K562 (cell line): ENCODE measurements around the gene SLC6A7. TPM values are rescaled to one million over a fixed set of nuclear protein-coding genes. Genes with fewer than 3 reads are reported as not detected.

Source experiments
- ARNT ChIP-seq, 2 experiments: fragments of 450-650 bp; IDR thresholded peaks; 2 replicates each; pipeline ENCODE4 v1.6.1; 2016; ENCODE audit warnings: mild to moderate bottlenecking in 1 of 2
- CBFA2T3 ChIP-seq: fragments of 450-650 bp; IDR thresholded peaks from 2 replicates; pipeline ENCODE4 v1.6.1; 2017
- EHMT2 ChIP-seq: fragments of 450-650 bp; IDR thresholded peaks from 2 replicates; pipeline ENCODE4 v1.6.1; 2018; ENCODE audit warnings: antibody characterized with exemption
- ELF1 ChIP-seq: fragments of 200-800 bp; sonication (Bioruptor generic); IDR thresholded peaks from 2 replicates; pipeline ENCODE4 v1.6.1; 2016; ENCODE audit warnings: missing genetic modification characterization, missing compliant biosample characterization
- KDM1A ChIP-seq, 2 experiments: fragments of 450-650 bp; IDR thresholded peaks; 2 replicates each; pipeline ENCODE4 v1.6.1; 2016; ENCODE audit warnings: mild to moderate bottlenecking in 2 of 2
- KHSRP ChIP-seq: fragments of 450-650 bp; IDR thresholded peaks from 2 replicates; pipeline ENCODE4 v1.6.1; 2017
- KLF13 ChIP-seq: fragments of 450-650 bp; IDR thresholded peaks from 2 replicates; pipeline ENCODE4 v1.6.1; 2016; ENCODE audit warnings: missing genetic modification characterization, low read depth, mild to moderate bottlenecking, missing compliant biosample characterization, moderate library complexity, borderline replicate concordance
- TAF9B ChIP-seq: fragments of 450-650 bp; IDR thresholded peaks from 2 replicates; pipeline ENCODE4 v1.6.1; 2018; ENCODE audit warnings: mild to moderate bottlenecking; ENCODE audit not compliant: partially characterized antibody
- polyA plus RNA-seq, 8 experiments: library from polyadenylated mRNA; depleted of rRNA in 4 of 8; stranded (reverse) in 5 of 8; unstranded in 3 of 8; fragments of >200 nt; fragmentation: Nextera tagmentation in 2 of 8; fragmentation: Illumina TruSeq in 1 of 8; extraction: Ambion mirVana in 2 of 8; extraction: Trizol in 1 of 8; gene quantifications; 2 replicates each; pipeline versions ENCODE4 v1.2.1 to v1.2.3, GENCODE V29; 2011 to 2014; ENCODE audit warnings: inconsistent platforms in 1 of 8, missing spikeins in 1 of 8
- total RNA-seq, 7 experiments: library from RNA; depleted of rRNA in 6 of 7; stranded (reverse); fragments of >200 nt in 6 of 7; fragmentation: Illumina TruSeq in 2 of 7; extraction: Trizol in 2 of 7; gene quantifications; 2 replicates each; pipeline versions ENCODE4 v1.2.1 to v1.2.3, GENCODE V29; 2011 to 2021; ENCODE audit warnings: low replicate concordance in 1 of 7
- TF ChIP-seq, protein P1 (sequence below): fragments of 250-450 bp; sonication (Bioruptor Pico); IDR thresholded peaks from 2 replicates; pipeline ENCODE4 v1.5.0; 2020; ENCODE audit warnings: mild to moderate bottlenecking, borderline replicate concordance
- TF ChIP-seq, protein P2 (sequence below), 2 experiments: fragments of 450-650 bp in 1 of 2; sonication (generic) in 1 of 2; formaldehyde crosslinking in 1 of 2; IDR thresholded peaks; 2 replicates each; pipeline versions ENCODE4 v1.7.1 to v1.9.0; 2016 to 2022; ENCODE audit warnings: inconsistent platforms in 1 of 2, mild to moderate bottlenecking in 1 of 2, missing genetic modification reagents in 1 of 2

SLC6A7 gene
- total and polyA plus RNA-seq, 9 of the 15 experiments (the other 6 are each of a cell fraction or from before 2014, with no cell fraction given), result not detected

DNA sequence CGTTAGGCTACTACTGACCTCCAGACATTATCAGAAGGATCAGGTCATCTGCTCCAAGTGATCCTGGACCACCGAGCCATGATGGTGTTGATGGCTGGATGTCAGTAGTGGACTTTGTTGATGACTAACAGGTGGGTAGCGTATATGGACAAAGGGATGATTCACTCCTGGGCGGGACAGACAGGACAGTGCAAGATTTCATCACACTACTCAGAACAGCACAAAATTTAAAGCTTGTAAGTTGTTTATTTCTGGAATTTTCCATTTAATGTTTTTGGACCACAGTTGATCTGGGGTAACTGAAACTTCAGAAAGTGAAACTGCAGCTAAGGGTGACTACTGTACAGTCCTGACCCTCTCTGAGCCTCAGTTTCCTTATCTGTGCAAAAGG lies 46.9 kb upstream of the SLC6A7 start (continued):
- TF ChIP-seq CBFA2T3 (0 out of 2 replicates have a peak, but pooled peaks have one; percentile 33), KDM1A (IDR thresholded peaks at IDR 0.05) (peak; percentile 42 to 50; a peak in 3 of 4 replicates), ELF1 (no peak), TAF9B (no peak), EHMT2 (peak; percentile 85), KHSRP (0 out of 2 replicates have a peak, but pooled peaks have one; percentile 5), ARNT (IDR thresholded peaks at IDR 0.05) (peak in 1 of 2 experiments; percentile 94; a peak in 3 of 4 replicates), KLF13 (no peak)
- TF ChIP-seq, protein P1, sequence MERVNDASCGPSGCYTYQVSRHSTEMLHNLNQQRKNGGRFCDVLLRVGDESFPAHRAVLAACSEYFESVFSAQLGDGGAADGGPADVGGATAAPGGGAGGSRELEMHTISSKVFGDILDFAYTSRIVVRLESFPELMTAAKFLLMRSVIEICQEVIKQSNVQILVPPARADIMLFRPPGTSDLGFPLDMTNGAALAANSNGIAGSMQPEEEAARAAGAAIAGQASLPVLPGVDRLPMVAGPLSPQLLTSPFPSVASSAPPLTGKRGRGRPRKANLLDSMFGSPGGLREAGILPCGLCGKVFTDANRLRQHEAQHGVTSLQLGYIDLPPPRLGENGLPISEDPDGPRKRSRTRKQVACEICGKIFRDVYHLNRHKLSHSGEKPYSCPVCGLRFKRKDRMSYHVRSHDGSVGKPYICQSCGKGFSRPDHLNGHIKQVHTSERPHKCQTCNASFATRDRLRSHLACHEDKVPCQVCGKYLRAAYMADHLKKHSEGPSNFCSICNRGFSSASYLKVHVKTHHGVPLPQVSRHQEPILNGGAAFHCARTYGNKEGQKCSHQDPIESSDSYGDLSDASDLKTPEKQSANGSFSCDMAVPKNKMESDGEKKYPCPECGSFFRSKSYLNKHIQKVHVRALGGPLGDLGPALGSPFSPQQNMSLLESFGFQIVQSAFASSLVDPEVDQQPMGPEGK (CRISPR knock-in tag), result no peak
- TF ChIP-seq, protein P2, sequence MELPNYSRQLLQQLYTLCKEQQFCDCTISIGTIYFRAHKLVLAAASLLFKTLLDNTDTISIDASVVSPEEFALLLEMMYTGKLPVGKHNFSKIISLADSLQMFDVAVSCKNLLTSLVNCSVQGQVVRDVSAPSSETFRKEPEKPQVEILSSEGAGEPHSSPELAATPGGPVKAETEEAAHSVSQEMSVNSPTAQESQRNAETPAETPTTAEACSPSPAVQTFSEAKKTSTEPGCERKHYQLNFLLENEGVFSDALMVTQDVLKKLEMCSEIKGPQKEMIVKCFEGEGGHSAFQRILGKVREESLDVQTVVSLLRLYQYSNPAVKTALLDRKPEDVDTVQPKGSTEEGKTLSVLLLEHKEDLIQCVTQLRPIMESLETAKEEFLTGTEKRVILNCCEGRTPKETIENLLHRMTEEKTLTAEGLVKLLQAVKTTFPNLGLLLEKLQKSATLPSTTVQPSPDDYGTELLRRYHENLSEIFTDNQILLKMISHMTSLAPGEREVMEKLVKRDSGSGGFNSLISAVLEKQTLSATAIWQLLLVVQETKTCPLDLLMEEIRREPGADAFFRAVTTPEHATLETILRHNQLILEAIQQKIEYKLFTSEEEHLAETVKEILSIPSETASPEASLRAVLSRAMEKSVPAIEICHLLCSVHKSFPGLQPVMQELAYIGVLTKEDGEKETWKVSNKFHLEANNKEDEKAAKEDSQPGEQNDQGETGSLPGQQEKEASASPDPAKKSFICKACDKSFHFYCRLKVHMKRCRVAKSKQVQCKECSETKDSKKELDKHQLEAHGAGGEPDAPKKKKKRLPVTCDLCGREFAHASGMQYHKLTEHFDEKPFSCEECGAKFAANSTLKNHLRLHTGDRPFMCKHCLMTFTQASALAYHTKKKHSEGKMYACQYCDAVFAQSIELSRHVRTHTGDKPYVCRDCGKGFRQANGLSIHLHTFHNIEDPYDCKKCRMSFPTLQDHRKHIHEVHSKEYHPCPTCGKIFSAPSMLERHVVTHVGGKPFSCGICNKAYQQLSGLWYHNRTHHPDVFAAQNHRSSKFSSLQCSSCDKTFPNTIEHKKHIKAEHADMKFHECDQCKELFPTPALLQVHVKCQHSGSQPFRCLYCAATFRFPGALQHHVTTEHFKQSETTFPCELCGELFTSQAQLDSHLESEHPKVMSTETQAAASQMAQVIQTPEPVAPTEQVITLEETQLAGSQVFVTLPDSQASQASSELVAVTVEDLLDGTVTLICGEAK (IDR thresholded peaks at IDR 0.05), result no peak
- TF ChIP-seq, protein P2 (CRISPR knock-in tag; IDR thresholded peaks at IDR 0.05), result no peak
